Transverse colon (tissue), 4 donors: ENCODE measurements around the gene FGD5.

Experiments
- CTCF ChIP-seq, 5 experiments: fragments of 200-600 bp in 3 of 5; fragments of 450-650 bp in 2 of 5; sonication (generic) in 3 of 5; IDR thresholded peaks; 1 replicate in 2 of 5; 2 replicates in 3 of 5; pipeline ENCODE4 v1.5.1; 2016 to 2017; ENCODE audit warnings: antibody characterized with exemption in 5 of 5, inconsistent platforms in 3 of 5, mild to moderate bottlenecking in 2 of 5, moderate library complexity in 1 of 5
- EP300 ChIP-seq: sonication (generic); formaldehyde crosslinking; IDR thresholded peaks from one replicate; pipeline ENCODE4 v1.6.1; 2017; ENCODE audit warnings: antibody characterized with exemption, low read depth
- POLR2A ChIP-seq: fragments of 450-650 bp; IDR thresholded peaks from one replicate; pipeline ENCODE4 v1.6.1; 2016; ENCODE audit warnings: antibody characterized with exemption, mild to moderate bottlenecking, moderate library complexity
- POLR2AphosphoS5 ChIP-seq, 3 donors: sonication (generic); formaldehyde crosslinking; IDR thresholded peaks; one replicate each; pipeline ENCODE4 v1.6.1; 2016; ENCODE audit warnings: antibody characterized with exemption in 3 of 3

GRCh38 chr3:14852058-14852594, 33.4 kb downstream of the FGD5 start:
- no peak for TF ChIP-seq POLR2AphosphoS5 (IDR thresholded peaks at IDR 0.05)
- no peak for TF ChIP-seq CTCF (IDR thresholded peaks at IDR 0.05)
- no peak for TF ChIP-seq POLR2A
- TF ChIP-seq EP300: no peak
